Gastrocnemius medialis (tissue), 4 donors: Measurements from ENCODE around the gene SMIM13. TPM values are rescaled to one million over a fixed set of nuclear protein-coding genes. Genes with fewer than 3 reads are reported as not detected.

ENCODE experiments used
- ATAC-seq, 2 donors: fragments of 150-250 bp; one replicate each; pipeline ENCODE4 v1.9.1; 2016
- DNase-seq, 2 donors: peaks; one replicate each; pipeline ENCODE4 v3.0.0-alpha.2; 2019
- H3K27ac ChIP-seq, 4 donors: fragments of 200-600 bp; sonication (generic); 1 replicate in 1 of 4; 2 replicates in 3 of 4; pipeline ENCODE4 v1.5.1; 2016 to 2018; ENCODE audit warnings: mild to moderate bottlenecking in 2 of 4, moderate library complexity in 1 of 4
- H3K27me3 ChIP-seq, 3 donors: fragments of 200-600 bp; sonication (generic) in 2 of 3; 1 replicate in 1 of 3; 2 replicates in 2 of 3; pipeline versions ENCODE4 v1.5.1 to v1.6.0; 2016 to 2019; ENCODE audit warnings: mild to moderate bottlenecking in 1 of 3, moderate library complexity in 1 of 3
- H3K36me3 ChIP-seq, 2 donors: fragments of 200-600 bp; sonication (generic) in 1 of 2; one replicate each; pipeline ENCODE4 v1.5.1; 2017 to 2018
- H3K4me1 ChIP-seq, 2 donors: fragments of 200-600 bp; sonication (generic) in 1 of 2; one replicate each; pipeline ENCODE4 v1.5.1; 2016 to 2017; ENCODE audit warnings: mild to moderate bottlenecking in 2 of 2
- H3K4me3 ChIP-seq, 4 donors: fragments of 200-600 bp; sonication (generic) in 3 of 4; 1 replicate in 1 of 4; 2 replicates in 3 of 4; pipeline ENCODE4 v1.5.1; 2016 to 2019; ENCODE audit warnings: mild to moderate bottlenecking in 2 of 4
- H3K9me3 ChIP-seq, 3 donors: fragments of 200-600 bp; sonication (generic) in 2 of 3; 1 replicate in 1 of 3; 2 replicates in 2 of 3; pipeline ENCODE4 v1.5.1; 2016 to 2019
- POLR2A ChIP-seq, 2 donors: fragments of 450-650 bp; IDR thresholded peaks; one replicate each; pipeline ENCODE4 v1.6.1; 2017; ENCODE audit warnings: antibody characterized with exemption in 2 of 2, mild to moderate bottlenecking in 2 of 2, moderate library complexity in 2 of 2
- in situ Hi-C, 4 donors: fragments of 200-750 bp; cut with MboI; loops; one replicate each; pipeline versions ENCODE4 v1.15.0 to v1.8.0; 2017; ENCODE audit warnings: low sequenced_read_pairs in 4 of 4
- intact Hi-C: fragments of 100-400 bp; cut with DNase I; formaldehyde crosslinking; loops from one replicate; pipeline ENCODE4 v1.15.1; 2023; ENCODE audit warnings: low total_unique reads
- total RNA-seq, 4 donors: library from RNA; depleted of rRNA; stranded (reverse); fragments of >200 nt; gene quantifications; one replicate each; pipeline versions ENCODE4 v1.1.0 to v1.2.3, GENCODE V29; 2016
- TF ChIP-seq, protein P1 (sequence below), 5 experiments: fragments of 450-650 bp in 3 of 5; fragments of 200-600 bp in 2 of 5; sonication (generic) in 2 of 5; IDR thresholded peaks in 4 of 5; conservative IDR thresholded peaks in 1 of 5; 1 replicate in 4 of 5; 2 replicates in 1 of 5; pipeline ENCODE4 v1.5.1; 2016 to 2019; ENCODE audit warnings: antibody characterized with exemption in 5 of 5, mild to moderate bottlenecking in 3 of 5, moderate library complexity in 3 of 5

The SMIM13 gene
- total RNA-seq, 4 donors from 2014 or later = 9.9 to 12.8 (median 12.3) TPM

DNA sequence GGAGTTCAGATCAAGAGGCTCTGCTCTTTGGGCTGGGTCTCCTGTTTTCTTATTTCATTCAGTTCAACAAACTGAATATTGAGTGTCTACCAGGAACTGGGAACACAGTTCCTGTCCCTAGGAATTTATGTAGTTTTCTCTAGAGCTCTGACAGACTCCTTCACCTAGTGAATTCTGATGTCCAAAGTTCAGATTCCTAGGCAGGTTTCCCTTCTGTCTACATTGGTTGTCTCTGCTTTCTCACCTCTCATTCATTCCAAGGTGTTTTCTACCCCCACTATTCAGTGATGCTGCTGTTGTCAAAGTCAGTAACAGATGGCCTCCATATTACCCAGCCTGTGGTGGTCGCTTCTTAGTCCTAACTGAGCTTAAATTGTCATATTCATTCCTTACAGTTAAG is 4.4 kb downstream of the SMIM13 start:
- Histone ChIP-seq H3K9me3 (no peaks in the 10 kb centered on the region), H3K27me3 (no peaks in the 10 kb centered on the region), H3K4me3 (no peak overlapping the region), H3K36me3 (no peaks in the 10 kb centered on the region), H3K27ac (no peak overlapping the region), H3K4me1 (peaks cover 12 to 20% of the 10 kb centered on the region in 2 donors)
- TF ChIP-seq POLR2A (IDR thresholded peaks at IDR 0.05) = no peak
- TF ChIP-seq, protein P1, sequence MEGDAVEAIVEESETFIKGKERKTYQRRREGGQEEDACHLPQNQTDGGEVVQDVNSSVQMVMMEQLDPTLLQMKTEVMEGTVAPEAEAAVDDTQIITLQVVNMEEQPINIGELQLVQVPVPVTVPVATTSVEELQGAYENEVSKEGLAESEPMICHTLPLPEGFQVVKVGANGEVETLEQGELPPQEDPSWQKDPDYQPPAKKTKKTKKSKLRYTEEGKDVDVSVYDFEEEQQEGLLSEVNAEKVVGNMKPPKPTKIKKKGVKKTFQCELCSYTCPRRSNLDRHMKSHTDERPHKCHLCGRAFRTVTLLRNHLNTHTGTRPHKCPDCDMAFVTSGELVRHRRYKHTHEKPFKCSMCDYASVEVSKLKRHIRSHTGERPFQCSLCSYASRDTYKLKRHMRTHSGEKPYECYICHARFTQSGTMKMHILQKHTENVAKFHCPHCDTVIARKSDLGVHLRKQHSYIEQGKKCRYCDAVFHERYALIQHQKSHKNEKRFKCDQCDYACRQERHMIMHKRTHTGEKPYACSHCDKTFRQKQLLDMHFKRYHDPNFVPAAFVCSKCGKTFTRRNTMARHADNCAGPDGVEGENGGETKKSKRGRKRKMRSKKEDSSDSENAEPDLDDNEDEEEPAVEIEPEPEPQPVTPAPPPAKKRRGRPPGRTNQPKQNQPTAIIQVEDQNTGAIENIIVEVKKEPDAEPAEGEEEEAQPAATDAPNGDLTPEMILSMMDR (IDR thresholded peaks at IDR 0.05 in 4 of 5, conservative IDR thresholded peaks at IDR 0.05 in 1 of 5) = no peak
- in situ Hi-C loops (no loop called here), intact Hi-C loops (no loop called here)
- ATAC-seq (no peak), DNase-seq (no peak)

DNA sequence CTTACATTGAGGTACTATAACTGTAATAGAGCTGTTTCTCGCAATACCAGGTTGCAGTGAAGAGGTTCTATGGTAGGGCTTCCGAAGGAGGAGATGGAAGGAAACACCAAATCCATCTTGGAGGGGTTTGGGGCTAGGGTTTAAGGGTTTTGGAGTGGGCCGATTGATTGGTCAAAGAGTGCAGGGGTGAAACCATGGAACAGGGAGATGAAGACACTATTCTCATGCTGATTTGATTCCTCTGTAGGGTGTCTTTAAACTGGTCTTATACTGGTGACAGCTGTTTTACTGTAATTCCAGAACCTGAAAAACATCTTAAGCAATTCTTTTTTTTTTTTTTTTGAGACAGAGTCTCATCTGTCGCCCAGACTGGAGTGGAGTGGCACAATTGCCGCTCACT is 7.8 kb downstream of the SMIM13 start:
- H3K4me3 ChIP-seq = no peak overlapping the region
- H3K36me3 ChIP-seq = no peaks in the 10 kb centered on the region
- intact Hi-C loops = no loop called here
- peaks cover 0 to 6% of the 10 kb centered on the region in 2 donors for H3K4me1 ChIP-seq
- in situ Hi-C loops = no loop called here
- TF ChIP-seq, protein P1 (IDR thresholded peaks at IDR 0.05 in 4 of 5, conservative IDR thresholded peaks at IDR 0.05 in 1 of 5) = no peak
- no peak for TF ChIP-seq POLR2A (IDR thresholded peaks at IDR 0.05)
- ATAC-seq = no peak
- no peak overlapping the region for H3K27ac ChIP-seq
- no peak for DNase-seq
- no peaks in the 10 kb centered on the region for H3K27me3 ChIP-seq
- H3K9me3 ChIP-seq = no peaks in the 10 kb centered on the region

DNA sequence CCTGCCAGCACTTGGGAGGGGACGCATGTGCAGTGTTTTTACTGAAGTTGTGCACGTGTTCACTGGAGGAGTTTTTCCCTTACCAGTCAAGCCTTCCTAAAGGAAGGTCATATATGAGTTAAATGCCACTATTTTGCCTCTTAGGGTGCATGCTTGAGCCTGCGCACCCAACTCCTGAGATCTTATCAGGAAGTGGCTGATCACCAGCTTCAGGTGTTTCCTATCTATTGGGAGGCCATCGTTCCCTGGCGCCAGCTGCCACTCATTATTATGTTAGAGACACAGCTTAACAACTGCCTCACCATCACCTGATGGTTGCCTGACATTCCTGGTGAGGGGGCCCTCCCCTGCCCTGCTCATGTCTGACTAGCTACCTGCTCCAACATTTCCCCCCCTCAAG is 9.4 kb downstream of the SMIM13 start:
- no peaks in the 10 kb centered on the region for H3K36me3 ChIP-seq
- DNase-seq (no peak), ATAC-seq (no peak)
- TF ChIP-seq, protein P1 (IDR thresholded peaks at IDR 0.05 in 4 of 5, conservative IDR thresholded peaks at IDR 0.05 in 1 of 5) = no peak
- no peak for TF ChIP-seq POLR2A (IDR thresholded peaks at IDR 0.05)
- H3K4me3 ChIP-seq = no peak overlapping the region
- in situ Hi-C loops (no loop called here), intact Hi-C loops (no loop called here)
- no peak overlapping the region for H3K27ac ChIP-seq
- H3K27me3 ChIP-seq = no peaks in the 10 kb centered on the region
- H3K9me3 ChIP-seq = no peaks in the 10 kb centered on the region
- peaks cover 0 to 6% of the 10 kb centered on the region in 2 donors for H3K4me1 ChIP-seq

DNA sequence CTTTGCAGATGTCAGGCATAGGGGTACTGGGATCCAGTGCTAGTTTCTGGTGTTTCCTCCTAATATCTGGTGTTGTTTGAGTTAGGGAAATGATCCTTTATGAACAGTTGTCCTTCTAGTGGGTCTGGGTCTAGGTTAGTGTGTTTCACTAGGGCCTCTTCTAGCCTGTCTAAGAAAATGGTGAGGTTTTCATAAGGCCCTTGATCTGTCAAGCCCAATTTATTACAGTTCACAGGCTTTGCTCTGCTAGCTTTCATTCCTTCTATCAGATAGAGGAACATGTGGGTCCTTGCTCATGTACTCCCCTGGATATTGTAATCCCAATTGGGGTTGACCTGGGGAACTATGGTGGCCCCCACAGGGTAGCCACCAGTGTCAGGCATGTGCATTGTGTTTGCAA is 15.1 kb downstream of the SMIM13 start:
- Histone ChIP-seq H3K27me3 (no peaks in the 10 kb centered on the region), H3K9me3 (no peaks in the 10 kb centered on the region), H3K4me1 (no peaks in the 10 kb centered on the region), H3K4me3 (no peak overlapping the region), H3K27ac (no peak overlapping the region), H3K36me3 (no peaks in the 10 kb centered on the region)
- DNase-seq (no peak), ATAC-seq (no peak)
- no peak for TF ChIP-seq POLR2A (IDR thresholded peaks at IDR 0.05)
- TF ChIP-seq, protein P1 (IDR thresholded peaks at IDR 0.05 in 4 of 5, conservative IDR thresholded peaks at IDR 0.05 in 1 of 5) = no peak
- in situ Hi-C loops = no loop called here
- intact Hi-C loops = no loop called here
